PC-3 (cell line): Measurements from ENCODE around the gene PLCL1.

ENCODE experiments used
- CTCF ChIP-seq: fragments of 300-600 bp; sonication (generic); conservative IDR thresholded peaks from 2 replicates; pipeline ENCODE4 v1.5.1; 2017; ENCODE audit warnings: antibody characterized with exemption, low read depth, mild to moderate bottlenecking, low read length
- EZH2 ChIP-seq: fragments of 300-600 bp; sonication (generic); IDR thresholded peaks from one replicate; pipeline ENCODE4 v1.6.1; 2017; ENCODE audit warnings: antibody characterized with exemption, mild to moderate bottlenecking, low read length; ENCODE audit not compliant: unreplicated experiment
- EZH2phosphoT487 ChIP-seq: fragments of 300-600 bp; sonication (generic); IDR thresholded peaks from 2 replicates; pipeline ENCODE4 v1.6.1; 2018; ENCODE audit warnings: mild to moderate bottlenecking, antibody characterized with exemption, low read length, borderline replicate concordance

GRCh38 chr2:198115201-198115600 is 310.8 kb downstream of the PLCL1 start:
- TF ChIP-seq CTCF (no peak), EZH2 (no peak), EZH2phosphoT487 (no peak)
